ENCODE measurements around the gene CNOT8. TPM values are rescaled to one million over a fixed set of nuclear protein-coding genes. Genes with fewer than 3 reads are reported as not detected.

CNOT8 gene
- total RNA-seq, 1 donor from 2014 or later = 51.5 TPM

- Mint-ChIP-seq H3K27ac (no peak overlapping the region), H3K9me3 (no peaks in the 10 kb centered on the region), H3K4me1 (ENCODE audit: unreplicated experiment) (no peaks in the 10 kb centered on the region), H3K4me3 (no peak overlapping the region), H3K36me3 (peaks cover 51% of the 10 kb centered on the region), H3K27me3 (no peaks in the 10 kb centered on the region)
- no peak for DNase-seq (ENCODE audit: extremely low spot score, unreplicated experiment)
- no peak for TF ChIP-seq CTCF (conservative IDR thresholded peaks at IDR 0.05)
Measured at GRCh38 chr5:154871734-154872133, 13.3 kb downstream of the CNOT8 start.

DNA sequence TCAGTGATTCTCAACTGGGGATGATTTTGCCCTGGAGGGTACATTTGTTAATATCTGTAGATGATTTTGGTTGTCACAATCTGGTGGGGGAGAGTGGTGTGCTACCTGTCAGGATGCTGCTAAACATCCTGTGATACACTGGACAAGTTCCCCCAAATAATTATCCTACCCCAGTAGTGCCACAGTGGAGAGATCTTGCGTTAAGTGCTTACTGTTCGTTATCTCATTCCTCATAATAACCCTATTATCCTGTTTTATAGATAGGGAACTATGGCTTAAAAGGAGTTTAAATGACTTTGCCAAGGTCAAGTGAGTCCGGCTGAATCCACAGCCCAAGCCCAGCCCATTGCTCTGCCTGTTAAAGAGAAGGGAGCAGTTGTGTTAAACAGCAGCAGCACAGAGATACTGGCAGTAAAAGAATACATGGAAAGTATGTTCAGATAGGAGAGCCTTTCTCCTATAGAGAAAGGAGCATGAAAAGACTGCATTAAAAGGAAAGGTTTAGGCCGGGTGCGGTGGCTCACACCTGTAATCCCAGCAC, 15.4 kb downstream of the CNOT8 start:
- DNase-seq (ENCODE audit: extremely low spot score, unreplicated experiment) = no peak
- peaks cover 1% of the 10 kb centered on the region for H3K9me3 Mint-ChIP-seq
- TF ChIP-seq CTCF (conservative IDR thresholded peaks at IDR 0.05) = no peak
- no peaks in the 10 kb centered on the region for H3K27me3 Mint-ChIP-seq
- H3K4me1 Mint-ChIP-seq (ENCODE audit: unreplicated experiment) = no peaks in the 10 kb centered on the region
- no peak overlapping the region for H3K4me3 Mint-ChIP-seq
- H3K36me3 Mint-ChIP-seq = peaks cover 52% of the 10 kb centered on the region
- no peak overlapping the region for H3K27ac Mint-ChIP-seq

DNA sequence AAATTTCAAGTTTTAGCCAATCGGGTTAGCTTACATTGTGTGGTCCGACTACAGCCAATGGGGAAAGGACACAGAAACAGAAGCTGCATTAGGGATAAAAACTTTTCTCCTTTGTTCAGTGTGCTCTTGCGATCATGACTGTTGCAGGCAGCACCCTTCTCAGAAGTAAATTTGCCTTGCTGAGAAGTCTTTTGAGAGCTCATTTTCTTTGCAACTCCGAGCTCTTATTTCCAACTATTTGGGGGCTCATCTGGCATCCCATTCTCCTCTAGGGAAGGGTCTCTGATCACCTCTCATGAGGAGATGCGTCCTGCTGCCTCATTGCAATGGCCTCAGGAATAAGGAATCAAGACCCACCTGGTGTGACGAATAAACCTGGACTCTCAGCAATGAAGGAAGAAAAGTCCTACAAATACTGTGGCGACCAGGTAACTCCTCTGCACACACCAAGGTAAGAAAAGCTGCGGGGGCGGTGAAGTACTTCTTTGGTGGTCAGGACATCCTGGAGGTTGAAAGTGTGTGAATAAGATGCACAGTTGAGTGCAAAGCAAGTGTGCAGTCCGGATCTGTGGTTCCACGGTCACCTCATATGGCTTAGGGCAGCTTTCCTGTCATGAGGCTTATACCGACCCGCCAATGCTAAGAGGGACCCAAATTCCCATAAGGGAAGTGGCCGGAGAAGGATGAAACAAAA, 20.4 kb downstream of the CNOT8 start:
- no peak overlapping the region for H3K4me3 Mint-ChIP-seq
- no peak overlapping the region for H3K27ac Mint-ChIP-seq
- H3K9me3 Mint-ChIP-seq = peaks cover 15% of the 10 kb centered on the region
- no peaks in the 10 kb centered on the region for H3K27me3 Mint-ChIP-seq
- no peak for TF ChIP-seq CTCF (conservative IDR thresholded peaks at IDR 0.05)
- H3K4me1 Mint-ChIP-seq (ENCODE audit: unreplicated experiment) = no peaks in the 10 kb centered on the region
- no peak for DNase-seq (ENCODE audit: extremely low spot score, unreplicated experiment)
- peaks cover 67% of the 10 kb centered on the region for H3K36me3 Mint-ChIP-seq

DNA sequence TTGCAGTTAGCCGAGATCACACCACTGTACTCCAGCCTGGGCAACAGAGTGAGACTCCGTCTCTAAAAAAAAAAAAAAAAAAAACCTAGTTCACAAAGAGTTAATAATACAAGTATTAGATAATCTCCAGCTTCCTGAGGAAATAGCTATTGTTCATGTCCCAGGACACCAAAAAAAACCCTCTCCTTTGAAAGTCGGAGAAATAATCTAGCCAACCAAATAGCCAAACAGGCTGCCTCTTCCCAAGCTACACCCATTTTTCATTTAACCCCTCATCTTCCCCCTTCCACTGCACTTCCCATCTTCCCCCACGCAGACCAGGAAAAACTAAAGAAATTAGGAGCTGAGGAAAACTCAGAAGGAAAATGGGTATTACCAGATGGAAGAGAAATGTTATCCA, 23.6 kb downstream of the CNOT8 start:
- no peak for TF ChIP-seq CTCF (conservative IDR thresholded peaks at IDR 0.05)
- Mint-ChIP-seq H3K4me1 (ENCODE audit: unreplicated experiment) (no peaks in the 10 kb centered on the region), H3K9me3 (peaks cover 28% of the 10 kb centered on the region), H3K4me3 (no peak overlapping the region), H3K36me3 (peaks cover 66% of the 10 kb centered on the region), H3K27ac (no peak overlapping the region), H3K27me3 (no peaks in the 10 kb centered on the region)
- DNase-seq (ENCODE audit: extremely low spot score, unreplicated experiment) = no peak

- H3K9me3 Mint-ChIP-seq = peaks cover 28% of the 10 kb centered on the region
Measured at GRCh38 chr5:154884424-154884823, 26.0 kb downstream of the CNOT8 start.

More at GRCh38 chr5:154884424-154884823, 26.0 kb downstream of the CNOT8 start:
- no peak for TF ChIP-seq CTCF (conservative IDR thresholded peaks at IDR 0.05)
- DNase-seq (ENCODE audit: extremely low spot score, unreplicated experiment) = no peak
- Mint-ChIP-seq H3K4me3 (no peak overlapping the region), H3K4me1 (ENCODE audit: unreplicated experiment) (no peaks in the 10 kb centered on the region), H3K36me3 (peaks cover 70% of the 10 kb centered on the region), H3K27ac (no peak overlapping the region), H3K27me3 (no peaks in the 10 kb centered on the region)
